COR-L47 (cell line): ENCODE results near the gene AUTS2.

Experiments used
- DNase-seq: peaks from one replicate; lab custom pipeline; 2025; lab: John Stamatoyannopoulos, UW

AUTS2 gene

DNA sequence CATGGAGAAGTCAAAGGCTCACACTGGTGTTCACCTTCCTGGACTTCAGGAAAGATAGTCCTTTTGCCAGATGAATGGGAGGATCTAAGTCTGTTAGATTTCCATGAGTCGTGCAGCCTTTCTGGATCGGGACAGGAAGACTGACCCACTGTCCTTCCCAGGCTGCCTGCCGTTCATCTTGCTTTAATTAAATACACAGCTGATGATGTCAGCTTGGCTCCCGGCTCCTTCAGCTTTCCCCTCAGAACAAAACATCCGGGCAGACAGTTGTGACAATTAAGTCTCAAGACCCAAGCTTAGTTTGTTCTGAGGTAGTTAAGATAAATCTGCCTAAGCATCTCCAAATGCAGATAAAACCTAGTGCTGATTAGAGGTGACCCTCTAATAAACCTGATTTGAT is 58.6 kb downstream of the AUTS2 start:
- no peak for DNase-seq

DNA sequence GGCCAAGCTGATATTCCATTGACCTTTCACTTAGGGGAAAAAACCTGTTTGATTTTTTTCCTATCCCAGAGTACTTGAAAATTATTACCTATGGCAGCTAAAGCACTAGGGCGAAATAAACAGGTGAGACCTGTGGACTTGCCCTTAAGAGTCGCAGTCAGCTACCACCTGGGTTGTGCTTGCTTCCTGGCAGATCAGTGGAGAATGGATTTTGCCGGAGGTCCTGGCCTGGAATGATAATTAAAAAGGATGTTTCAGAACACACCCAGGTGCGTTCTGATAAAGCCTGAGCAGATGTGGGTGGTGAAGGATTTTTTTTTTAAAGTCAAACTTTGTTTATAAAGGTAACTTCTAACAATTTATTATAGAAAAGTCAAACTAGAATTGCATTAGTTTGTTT is 59.1 kb downstream of the AUTS2 start:
- DNase-seq, result no peak

DNA sequence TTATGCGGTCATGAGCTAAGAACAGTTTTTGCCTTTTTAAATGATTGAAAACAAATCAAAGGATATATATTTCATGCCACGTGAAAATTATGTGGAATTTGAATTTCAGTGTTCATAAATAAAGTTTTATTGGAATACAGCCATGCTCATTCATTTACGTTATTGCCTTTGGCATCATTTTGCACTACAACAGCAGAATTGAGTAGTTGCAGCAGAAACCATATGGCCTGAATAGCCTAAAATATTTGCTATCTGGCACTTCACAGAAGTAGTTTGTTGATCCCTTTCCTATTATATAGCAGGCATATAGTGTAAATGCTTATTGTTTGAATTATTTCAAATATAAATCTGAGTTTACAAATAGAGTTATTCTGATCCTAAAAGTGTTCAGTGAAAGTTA is 59.7 kb downstream of the AUTS2 start:
- DNase-seq, result no peak

DNA sequence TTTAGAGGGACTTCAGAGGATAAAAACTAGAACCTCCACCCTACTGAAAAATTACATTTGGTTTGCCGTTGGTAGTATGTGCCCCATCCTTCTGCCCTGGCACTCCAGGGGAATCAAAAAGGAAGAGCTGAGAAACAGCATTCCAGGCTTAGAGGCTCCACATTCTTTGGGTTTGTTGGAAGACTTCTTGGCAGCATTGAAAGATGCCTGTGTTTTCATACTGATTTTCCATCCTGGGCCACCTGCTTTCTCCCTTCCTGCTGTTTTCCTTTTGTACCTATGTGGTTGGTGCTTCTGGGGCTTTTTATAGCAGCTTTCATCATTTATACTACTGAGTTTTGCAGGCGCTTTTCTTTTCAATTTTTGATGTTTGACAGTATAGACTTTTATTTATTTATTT is 61.7 kb downstream of the AUTS2 start:
- no peak for DNase-seq

DNA sequence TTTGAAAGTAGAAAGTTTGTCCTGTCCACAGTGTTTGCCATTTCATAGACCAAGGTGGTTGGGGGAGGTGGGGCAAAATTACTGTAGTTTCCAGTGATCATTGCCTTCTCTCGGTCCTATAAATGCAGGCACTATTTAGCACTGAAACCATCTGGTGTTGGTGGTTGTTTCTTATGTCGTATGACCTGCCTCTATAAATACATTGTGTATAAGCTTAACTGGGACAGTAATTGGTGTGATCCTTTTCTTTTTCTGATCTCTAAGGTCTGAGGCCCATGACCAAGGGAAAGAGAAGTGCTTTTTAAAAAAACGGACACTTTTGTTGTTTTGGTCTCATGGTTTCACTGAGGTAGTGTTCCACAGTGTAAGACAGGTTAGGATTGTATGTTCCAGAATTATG is 63.1 kb downstream of the AUTS2 start:
- no peak for DNase-seq

DNA sequence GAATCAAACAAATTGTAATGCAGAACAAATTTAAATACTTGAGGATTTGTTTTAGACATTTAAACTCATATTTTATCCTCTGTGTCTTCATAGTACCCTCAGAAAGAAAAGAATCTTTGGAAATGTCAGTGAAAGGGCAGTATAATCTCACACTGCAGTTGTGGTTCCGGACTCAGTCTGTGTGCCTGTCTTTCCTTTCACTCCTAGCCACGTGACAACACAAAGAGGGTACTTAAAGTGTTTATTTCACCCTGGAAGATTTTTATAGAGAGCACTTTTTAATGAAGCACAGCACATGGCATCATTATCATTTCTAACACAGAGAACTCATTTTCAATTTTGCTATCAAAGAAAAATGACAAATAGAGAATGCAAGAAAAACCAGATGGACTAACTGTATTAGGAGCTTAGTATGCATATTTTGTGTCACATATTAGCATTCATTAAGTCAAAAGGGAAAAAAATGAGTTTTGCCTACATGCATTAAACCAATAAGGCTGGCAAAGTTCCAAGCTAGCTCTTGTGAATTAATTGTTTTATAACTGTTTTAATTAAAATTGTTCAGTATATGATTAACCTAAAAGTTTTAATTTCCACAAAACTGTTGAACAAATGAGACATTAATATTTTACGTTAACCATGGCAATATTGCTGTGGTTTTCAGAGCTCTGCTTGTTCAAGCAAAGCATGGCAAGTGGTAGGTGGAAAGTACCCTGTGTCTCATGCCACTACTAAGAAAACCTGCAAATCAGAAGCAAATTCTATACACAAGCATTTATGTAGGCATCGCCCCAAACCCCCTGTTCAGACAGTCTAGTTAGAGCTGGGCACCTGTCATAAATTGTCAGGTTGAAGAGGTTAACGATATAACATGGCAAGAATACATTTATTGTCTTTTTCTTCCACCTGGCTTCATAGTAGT is 65.9 kb downstream of the AUTS2 start:
- DNase-seq, result peak; percentile 24

DNA sequence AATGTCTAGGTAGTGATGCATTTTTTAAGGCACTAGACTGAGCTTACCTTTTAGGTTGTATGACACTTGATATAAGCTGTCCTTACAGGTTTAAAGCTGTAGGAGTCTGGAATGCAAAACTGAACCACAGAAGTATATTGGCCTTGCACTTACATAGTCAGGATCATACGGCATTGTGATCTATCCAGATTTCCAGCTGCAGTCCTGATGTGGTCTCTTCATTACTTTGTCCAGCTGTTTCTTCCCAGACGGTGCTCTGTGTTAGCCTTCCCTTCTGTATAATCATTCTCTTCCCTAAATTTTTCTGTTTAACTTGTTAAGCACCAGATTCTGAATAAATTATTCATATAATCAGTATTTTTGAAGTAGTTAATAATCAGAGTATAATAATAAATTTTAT is 67.1 kb downstream of the AUTS2 start:
- DNase-seq, result no peak

DNA sequence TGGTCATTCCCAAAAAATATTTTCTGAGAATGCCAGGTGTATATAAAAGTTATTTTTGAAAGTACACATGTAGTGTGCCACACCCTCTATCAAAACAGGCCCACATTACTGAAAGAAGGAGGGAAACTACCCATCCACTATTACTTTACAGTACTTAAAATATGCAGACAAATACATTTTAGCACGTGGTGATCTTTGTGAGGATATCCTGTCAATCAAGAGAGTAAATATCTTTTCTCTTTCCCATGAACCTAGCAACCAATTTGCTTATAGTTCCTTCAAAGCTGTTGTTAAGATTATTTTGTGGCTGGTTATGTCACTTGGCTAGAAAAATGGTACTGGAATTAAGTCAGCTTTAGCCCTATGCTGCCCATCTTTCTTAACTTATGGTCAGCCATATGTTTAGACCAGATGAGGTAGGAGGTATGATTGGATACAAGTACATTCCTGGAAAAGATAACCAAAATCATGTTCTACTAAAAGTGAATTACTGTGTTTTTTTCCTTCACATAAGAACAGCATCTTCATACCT is 70.1 kb downstream of the AUTS2 start:
- no peak for DNase-seq

DNA sequence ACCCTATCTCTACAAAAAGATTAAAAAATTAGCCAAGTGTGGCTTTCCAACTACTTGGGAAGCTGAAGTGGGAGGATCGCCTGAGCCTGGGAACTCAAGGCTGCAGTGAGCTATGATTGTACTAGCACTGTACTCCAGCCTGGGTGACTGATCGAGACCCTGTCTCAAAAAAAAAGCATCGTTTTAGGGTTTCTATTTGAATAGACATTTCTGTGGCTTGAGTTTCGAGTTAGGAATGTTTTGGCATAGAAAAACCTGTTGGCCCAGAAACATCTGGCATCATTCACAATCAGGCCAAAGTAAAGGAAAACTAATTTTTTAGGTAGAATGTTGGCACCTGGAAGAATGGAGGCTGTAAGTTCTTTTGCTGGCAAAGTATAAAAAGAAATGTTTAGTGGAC is 72.4 kb downstream of the AUTS2 start:
- DNase-seq, result no peak

DNA sequence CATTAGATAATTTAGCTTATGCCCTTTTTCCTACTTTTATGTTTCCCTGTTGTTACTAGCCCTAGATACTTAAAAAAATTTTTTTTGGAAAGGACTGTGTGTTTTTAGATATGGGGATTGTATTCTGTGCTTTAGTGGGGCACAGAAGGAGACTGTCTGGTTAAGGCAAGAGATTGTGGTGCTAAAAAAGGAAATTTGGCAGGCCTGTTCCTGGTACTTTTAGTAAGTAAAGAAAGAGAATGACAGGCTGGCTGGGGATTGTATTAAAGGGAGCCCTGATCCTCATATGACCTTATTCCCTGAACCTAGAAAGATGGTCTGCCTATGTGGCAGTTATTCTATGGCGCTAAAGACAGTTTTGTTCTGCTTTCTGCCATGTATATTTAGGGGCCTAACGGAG is 74.8 kb downstream of the AUTS2 start:
- no peak for DNase-seq

DNA sequence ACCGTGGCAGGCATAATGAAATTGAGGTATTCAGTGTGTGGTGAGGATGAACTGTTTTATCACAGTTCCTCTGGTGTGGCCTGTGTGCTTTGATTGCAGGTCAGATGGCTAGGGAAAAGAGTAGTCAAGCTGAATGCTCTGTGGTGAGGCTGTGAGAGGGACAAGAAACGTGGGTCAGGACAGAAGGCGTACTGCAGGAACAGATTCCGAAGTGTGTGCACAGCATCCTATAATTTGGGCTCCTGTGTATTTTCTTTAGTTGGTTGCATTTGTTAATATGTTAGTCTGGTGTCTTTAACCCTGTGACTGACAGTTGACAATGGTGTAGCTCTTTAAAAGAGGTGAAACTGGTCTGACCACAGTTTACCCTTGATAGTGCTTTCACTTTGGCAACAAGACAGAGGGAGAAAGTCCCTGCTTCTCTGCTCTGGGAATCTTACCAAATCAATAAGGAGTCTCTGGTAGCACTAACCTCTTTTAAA is 76.5 kb downstream of the AUTS2 start:
- no peak for DNase-seq

DNA sequence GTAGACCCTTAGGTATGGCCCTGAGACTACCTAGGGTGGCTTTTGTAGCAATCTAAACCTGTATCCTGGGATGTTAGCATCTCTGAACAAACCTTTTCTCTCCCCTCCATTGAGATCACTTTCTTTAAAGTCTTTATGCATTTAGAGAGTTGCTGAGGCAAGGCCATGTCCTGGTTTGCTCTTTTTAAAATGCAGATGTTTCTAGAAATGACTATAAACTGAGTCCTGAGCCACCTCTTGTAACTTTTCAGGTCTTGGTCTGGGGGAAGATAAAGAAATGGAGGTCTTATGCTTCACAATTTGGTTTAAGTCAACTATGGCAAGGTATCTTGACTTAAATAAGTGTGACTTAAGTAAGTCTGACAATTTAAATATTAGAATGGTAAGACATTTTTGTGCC is 78.0 kb downstream of the AUTS2 start:
- DNase-seq, result no peak

DNA sequence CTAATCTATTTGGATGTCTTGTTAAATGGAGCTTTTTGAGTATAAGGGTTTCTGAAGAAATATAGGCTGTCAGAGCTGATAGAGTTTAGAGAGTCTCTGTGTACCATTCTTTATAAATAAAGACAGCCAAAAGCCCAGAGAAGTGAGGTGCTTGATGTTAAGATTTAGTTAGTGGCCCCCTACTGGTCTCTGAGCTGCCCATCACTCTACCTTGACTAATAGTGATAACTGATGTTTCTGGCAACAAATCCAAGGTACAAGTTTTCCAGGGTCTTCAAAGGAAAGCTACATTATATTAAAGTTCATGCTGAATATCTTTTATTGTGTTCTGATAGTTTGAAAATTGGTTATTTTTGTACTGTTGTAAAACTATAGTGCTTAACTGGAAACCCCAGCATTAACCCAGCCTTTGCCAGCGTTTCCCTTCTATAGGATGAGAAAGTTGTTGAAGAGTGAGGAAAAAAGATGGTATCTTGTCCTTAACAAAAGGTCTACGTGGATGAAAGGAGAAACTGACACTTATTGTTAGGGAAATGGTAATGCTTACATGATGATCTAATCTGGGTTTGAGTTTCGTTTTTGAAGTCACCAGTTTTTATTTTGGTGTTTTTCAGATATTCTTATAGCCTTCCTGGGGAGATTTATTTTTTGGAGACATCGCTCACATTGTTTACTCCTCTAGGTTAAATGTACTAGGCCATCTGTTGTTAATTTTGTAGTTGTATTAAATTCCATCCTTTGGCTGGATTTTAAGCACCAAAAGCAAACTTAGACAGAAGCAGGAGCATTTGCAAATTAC is 79.0 kb downstream of the AUTS2 start:
- no peak for DNase-seq

DNA sequence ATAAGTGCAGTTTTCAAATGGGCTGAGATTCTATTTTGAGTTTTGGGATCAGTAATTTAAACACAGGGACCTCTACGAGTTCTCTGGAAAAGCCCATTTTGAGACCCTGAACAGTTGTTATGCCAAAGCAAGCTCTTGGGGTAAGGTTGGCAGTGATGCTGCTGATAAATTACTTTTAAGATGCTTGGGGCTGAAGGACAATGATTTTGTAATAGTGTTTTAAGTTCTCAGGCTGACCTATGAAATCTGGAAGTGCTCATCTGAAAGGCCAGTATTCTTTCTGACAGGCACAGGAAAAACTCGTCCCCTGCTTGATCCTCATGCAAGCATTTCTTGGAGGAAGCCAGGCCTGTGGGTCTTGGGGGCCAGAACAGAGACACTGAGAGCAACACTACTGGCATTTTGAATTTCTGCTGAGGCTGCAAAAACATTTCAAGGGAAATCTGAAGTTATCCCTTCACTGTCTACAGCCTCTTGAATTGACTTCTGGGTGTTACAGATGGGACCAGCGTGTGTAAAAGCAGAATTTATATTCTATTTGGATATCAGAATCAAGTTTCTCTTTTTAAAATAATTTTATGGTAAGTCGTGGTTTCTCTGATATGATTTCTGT is 79.7 kb downstream of the AUTS2 start:
- no peak for DNase-seq

DNA sequence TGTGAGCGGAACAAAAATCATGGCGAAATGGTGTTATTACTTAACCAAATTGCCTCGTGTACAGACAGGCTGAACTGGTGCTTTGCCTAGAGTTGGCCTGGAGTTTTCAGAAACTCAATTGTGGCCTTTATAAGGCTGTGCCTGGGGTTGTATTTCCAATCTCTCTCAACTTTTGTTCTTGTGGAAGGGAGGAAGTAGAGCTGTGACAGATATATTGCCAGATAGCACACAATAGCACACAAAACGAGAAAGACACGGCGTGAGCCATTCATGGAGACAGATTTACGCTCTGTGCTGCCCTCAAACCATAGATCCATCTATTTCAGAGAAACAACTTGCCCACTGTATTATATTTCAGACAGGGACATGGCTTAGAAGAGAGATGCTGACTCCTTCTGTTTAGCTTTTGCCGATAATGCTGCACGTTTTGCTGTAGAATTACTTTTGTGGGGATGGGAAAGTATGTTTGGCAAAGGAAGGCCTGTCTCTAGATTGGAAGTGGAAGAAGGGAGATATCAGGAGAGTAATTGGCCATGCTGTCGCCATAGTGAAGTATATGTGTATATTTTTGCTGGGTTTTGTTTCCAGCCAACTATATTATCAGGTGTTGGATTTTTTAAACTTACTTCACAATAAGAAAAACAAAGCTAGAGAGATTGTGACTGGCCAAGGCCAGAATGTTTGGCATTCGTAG is 80.4 kb downstream of the AUTS2 start:
- DNase-seq, result no peak

DNA sequence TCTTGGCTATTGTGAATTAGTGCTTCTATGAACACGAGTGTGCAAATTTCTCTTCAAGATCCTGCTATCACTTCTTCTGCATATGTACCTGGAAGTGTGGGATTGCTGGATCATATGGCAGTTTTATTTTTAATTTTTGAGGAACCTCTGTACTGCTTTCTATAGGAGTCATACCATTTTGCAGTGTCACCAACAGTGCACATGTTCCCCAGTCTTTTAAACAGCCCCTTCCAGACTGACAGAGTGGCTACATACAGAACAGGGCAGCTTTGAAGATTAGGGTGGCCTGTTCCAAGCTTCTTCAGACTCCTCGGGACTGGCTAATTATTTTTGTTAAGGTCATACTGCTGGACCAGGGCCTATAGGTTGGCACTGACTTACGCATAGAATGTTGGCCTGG is 82.9 kb downstream of the AUTS2 start:
- DNase-seq, result no peak

DNA sequence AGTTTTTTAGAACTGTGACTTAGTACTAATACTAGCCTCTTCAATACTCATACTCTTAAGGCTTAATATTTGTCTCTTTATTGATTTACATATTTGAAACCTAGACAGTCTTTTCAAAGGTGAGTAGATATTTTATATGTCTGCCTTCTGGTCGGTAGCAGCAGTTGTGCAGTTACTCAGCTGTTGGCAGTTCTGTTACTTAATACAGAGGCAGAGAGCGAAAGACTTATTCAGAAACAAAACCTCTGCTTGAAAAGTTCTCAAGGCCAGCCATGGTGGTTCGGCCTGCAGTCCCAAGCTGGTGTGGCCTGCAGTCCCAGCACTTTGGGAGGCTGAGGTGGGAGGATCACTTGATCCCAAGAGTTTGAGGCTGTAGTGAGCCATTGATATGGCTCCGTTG is 84.2 kb downstream of the AUTS2 start:
- no peak for DNase-seq

DNA sequence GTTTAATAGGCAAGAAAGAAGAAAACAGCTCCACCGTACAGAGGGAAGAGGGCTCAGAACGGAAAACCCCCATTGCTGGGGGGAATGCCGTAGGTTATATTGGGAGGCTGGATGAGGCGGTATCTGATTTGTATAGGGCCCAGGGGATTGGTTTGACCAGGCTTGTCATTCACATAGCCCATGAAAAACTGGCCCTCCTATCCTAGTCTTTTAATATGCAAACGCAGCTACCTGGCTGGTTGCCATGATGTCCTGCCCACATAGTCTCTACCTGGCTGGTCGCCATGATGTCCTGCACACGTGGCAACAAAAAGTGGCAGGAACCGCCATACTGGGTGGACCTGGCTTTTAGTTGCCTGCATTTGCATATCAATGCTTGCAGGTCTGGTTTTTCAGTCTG is 84.7 kb downstream of the AUTS2 start:
- peak; percentile 61 for DNase-seq

DNA sequence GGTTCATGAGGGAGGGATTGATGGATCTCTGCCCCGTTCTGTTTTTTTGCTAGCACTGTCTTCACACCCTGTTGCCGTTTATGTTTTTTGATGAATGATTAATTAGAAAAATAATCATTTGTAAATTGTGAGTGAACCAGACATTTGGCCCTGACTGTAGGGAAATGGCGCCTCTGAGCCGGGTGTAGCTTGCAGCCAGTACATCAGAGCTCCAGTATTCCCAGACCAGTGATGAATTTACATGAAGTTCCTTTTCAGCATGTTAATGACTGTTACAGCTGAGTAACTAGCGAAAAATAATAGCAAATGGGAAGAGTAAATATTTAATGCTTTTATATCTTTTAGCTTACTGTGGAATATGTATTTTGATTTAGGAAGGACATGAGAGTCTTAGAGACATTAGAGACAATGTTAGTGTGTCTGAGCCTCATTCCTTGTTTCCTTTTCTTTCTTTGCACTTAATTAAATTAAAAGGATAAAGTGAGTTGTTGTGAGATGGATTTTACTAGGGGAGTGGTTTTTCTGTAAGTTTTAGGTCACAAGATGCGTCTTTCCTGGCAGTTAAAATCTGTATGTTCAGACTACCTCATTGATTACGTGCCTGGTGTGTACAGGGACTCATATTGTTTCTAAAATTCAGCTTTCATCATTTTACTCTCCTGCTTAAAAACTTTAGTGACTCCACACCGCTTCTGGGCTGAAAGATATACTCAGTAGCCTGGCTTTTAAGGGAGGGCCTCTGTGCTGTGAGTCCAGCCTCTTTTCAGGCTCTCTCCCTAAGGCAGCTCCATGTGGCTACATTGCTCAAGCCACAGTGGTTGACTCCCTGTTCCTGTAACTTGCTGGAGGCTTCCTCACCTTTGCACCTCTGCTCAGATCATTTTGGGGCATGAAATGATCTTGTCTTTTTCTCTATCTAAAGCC is 86.4 kb downstream of the AUTS2 start:
- no peak for DNase-seq

DNA sequence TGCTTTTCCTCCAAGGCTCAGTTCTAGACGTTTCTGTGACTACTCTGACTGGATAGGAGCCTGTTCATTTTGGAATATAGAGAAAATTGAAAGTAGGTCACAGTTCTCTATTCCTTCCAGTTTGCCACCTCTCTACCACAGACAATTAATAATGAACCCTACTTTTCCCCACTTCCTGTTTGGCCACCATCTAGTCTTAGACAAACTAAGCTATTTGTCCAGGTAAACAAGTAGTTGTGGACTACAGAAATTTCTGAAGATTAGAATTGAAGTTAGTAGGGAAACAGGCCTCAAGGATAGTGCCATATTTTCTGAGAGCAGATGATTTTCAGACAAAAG is 87.0 kb downstream of the AUTS2 start:
- no peak for DNase-seq

DNA sequence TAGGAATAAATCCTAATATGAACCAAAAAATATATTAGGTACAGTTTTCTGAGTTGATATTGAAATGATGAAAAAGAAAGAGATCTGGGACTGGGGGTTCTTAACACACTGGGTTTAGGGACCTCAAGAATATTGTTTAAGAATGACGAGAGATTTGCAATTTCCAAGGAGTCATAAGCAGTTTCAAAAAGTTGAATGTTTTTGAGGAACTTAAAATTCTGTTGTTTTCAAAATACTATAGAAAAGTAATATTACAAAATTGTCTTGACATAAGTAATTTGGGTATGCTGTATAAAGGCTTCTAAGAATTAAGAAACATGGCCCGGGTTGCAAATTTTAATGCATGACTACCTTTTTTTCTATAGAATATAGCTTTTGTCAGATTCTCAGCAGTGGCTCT is 88.1 kb downstream of the AUTS2 start:
- no peak for DNase-seq
